Ascending aorta (tissue), 2 donors: Measurements from ENCODE around the gene ACAD10. TPM values are rescaled to one million over a fixed set of nuclear protein-coding genes. Genes with fewer than 3 reads are reported as not detected.
A peak's percentile ranks its signal among the peaks of the same experiment; 100 is the strongest.

Experiments
- DNase-seq, 2 donors: peaks; one replicate each; pipeline ENCODE4 v3.0.0-alpha.2; 2019; ENCODE audit warnings: low spot score in 2 of 2
- H3K27ac ChIP-seq, 2 donors: fragments of 200-600 bp; sonication (generic); one replicate each; pipeline ENCODE4 v1.5.1; 2016 to 2017; ENCODE audit warnings: mild to moderate bottlenecking in 1 of 2
- H3K27me3 ChIP-seq: fragments of 200-600 bp; sonication (generic); one replicate; pipeline ENCODE4 v1.5.1; 2017
- H3K36me3 ChIP-seq, 2 donors: fragments of 200-600 bp; sonication (generic); one replicate each; pipeline ENCODE4 v1.5.1; 2016
- H3K4me1 ChIP-seq, 2 donors: fragments of 200-600 bp; sonication (generic); one replicate each; pipeline ENCODE4 v1.5.1; 2016 to 2017; ENCODE audit warnings: mild to moderate bottlenecking in 1 of 2
- H3K4me3 ChIP-seq, 2 donors: fragments of 200-600 bp; sonication (generic); one replicate each; pipeline ENCODE4 v1.5.1; 2016 to 2017; ENCODE audit warnings: mild to moderate bottlenecking in 1 of 2
- H3K9me3 ChIP-seq, 2 donors: fragments of 200-600 bp; sonication (generic); one replicate each; pipeline ENCODE4 v1.5.1; 2016
- CTCF ChIP-seq, 3 experiments: fragments of 200-600 bp in 2 of 3; fragments of 450-650 bp in 1 of 3; sonication (generic) in 2 of 3; IDR thresholded peaks; one replicate each; pipeline ENCODE4 v1.5.1; 2016 to 2019; ENCODE audit warnings: antibody characterized with exemption in 3 of 3, mild to moderate bottlenecking in 1 of 3, moderate library complexity in 1 of 3
- intact Hi-C: fragments of 100-400 bp; cut with DNase I; formaldehyde crosslinking; loops from one replicate; pipeline ENCODE4 v1.15.1; 2023
- total RNA-seq: library from RNA; depleted of rRNA; stranded (reverse); fragments of >200 nt; gene quantifications from one replicate; pipeline ENCODE4 v1.1.0, GENCODE V29; 2016

ACAD10 gene
- total RNA-seq, 1 donor from 2014 or later = 32.0 TPM

- no peaks in the 10 kb centered on the region for H3K27me3 ChIP-seq
- no peak for TF ChIP-seq CTCF (IDR thresholded peaks at IDR 0.05)
- peaks cover 27 to 40% of the 10 kb centered on the region in 2 donors for H3K4me1 ChIP-seq
Measured at GRCh38 chr12:111775205-111776193, 89.6 kb downstream of the ACAD10 start.

GRCh38 chr12:111776836-111777344 is 91.0 kb downstream of the ACAD10 start:
- intact Hi-C loops = no loop called here
- H3K36me3 ChIP-seq = peaks cover 7 to 14% of the 10 kb centered on the region in 2 donors

More at GRCh38 chr12:111775205-111776193, 89.6 kb downstream of the ACAD10 start:
- H3K9me3 ChIP-seq = no peaks in the 10 kb centered on the region
- peak; percentile 63 to 91 for DNase-seq
- H3K4me3 ChIP-seq = peak overlapping the region; percentile 18 to 54
- peaks cover 0 to 5% of the 10 kb centered on the region in 2 donors for H3K36me3 ChIP-seq
- H3K27ac ChIP-seq = peak overlapping the region; percentile 84 to 86
- intact Hi-C loops = no loop called here

GRCh38 chr12:111777345-111778045 is 91.6 kb downstream of the ACAD10 start:
- H3K4me1 ChIP-seq = peaks cover 27 to 40% of the 10 kb centered on the region in 2 donors
- no peak overlapping the region for H3K4me3 ChIP-seq
- H3K27ac ChIP-seq = peak overlapping the region; percentile 84 to 86
- DNase-seq = no peak
- no peaks in the 10 kb centered on the region for H3K9me3 ChIP-seq
- no peak for TF ChIP-seq CTCF (IDR thresholded peaks at IDR 0.05)
- intact Hi-C loops = no loop called here
- H3K27me3 ChIP-seq = no peaks in the 10 kb centered on the region
- H3K36me3 ChIP-seq = peaks cover 7 to 20% of the 10 kb centered on the region in 2 donors

More at GRCh38 chr12:111776836-111777344, 91.0 kb downstream of the ACAD10 start:
- Histone ChIP-seq H3K9me3 (no peaks in the 10 kb centered on the region), H3K4me3 (no peak overlapping the region), H3K4me1 (peaks cover 27 to 40% of the 10 kb centered on the region in 2 donors), H3K27me3 (no peaks in the 10 kb centered on the region), H3K27ac (peak overlapping the region; percentile 84 to 86)
- DNase-seq = no peak
- no peak for TF ChIP-seq CTCF (IDR thresholded peaks at IDR 0.05)

GRCh38 chr12:111780166-111780565 is 94.3 kb downstream of the ACAD10 start:
- Histone ChIP-seq H3K27ac (no peak overlapping the region), H3K4me3 (no peak overlapping the region), H3K36me3 (peaks cover 32 to 45% of the 10 kb centered on the region in 2 donors), H3K27me3 (no peaks in the 10 kb centered on the region), H3K4me1 (peaks cover 11 to 18% of the 10 kb centered on the region in 2 donors), H3K9me3 (no peaks in the 10 kb centered on the region)
- DNase-seq = no peak
- intact Hi-C loops = no loop called here
- TF ChIP-seq CTCF (IDR thresholded peaks at IDR 0.05) = no peak

GRCh38 chr12:111780615-111781014 is 94.8 kb downstream of the ACAD10 start:
- Histone ChIP-seq H3K9me3 (no peaks in the 10 kb centered on the region), H3K27ac (no peak overlapping the region), H3K36me3 (peaks cover 37 to 50% of the 10 kb centered on the region in 2 donors), H3K4me1 (peaks cover 9 to 16% of the 10 kb centered on the region in 2 donors), H3K27me3 (no peaks in the 10 kb centered on the region), H3K4me3 (no peak overlapping the region)
- no peak for TF ChIP-seq CTCF (IDR thresholded peaks at IDR 0.05)
- DNase-seq = no peak
- intact Hi-C loops = no loop called here
